Astrocyte (in vitro differentiated cells and primary cell): ENCODE measurements around the gene PTGER2.

ENCODE experiments used
- CTCF ChIP-seq: IDR thresholded peaks from 2 replicates; pipeline ENCODE4 v1.5.1; 2011; ENCODE audit warnings: low read depth, mild to moderate bottlenecking, inconsistent platforms, low read length, moderate library complexity; ENCODE audit not compliant: insufficient read depth
- EZH2 ChIP-seq: IDR thresholded peaks from 2 replicates; pipeline ENCODE4 v1.6.1; 2012; ENCODE audit warnings: mild to moderate bottlenecking, low read length, inconsistent platforms; ENCODE audit not compliant: insufficient read depth

GRCh38 chr14:52329678-52330369 is 15.7 kb downstream of the PTGER2 start:
- TF ChIP-seq CTCF (no peak), EZH2 (no peak)
